ENCODE results near the gene OLIG2.

The OLIG2 gene

DNA sequence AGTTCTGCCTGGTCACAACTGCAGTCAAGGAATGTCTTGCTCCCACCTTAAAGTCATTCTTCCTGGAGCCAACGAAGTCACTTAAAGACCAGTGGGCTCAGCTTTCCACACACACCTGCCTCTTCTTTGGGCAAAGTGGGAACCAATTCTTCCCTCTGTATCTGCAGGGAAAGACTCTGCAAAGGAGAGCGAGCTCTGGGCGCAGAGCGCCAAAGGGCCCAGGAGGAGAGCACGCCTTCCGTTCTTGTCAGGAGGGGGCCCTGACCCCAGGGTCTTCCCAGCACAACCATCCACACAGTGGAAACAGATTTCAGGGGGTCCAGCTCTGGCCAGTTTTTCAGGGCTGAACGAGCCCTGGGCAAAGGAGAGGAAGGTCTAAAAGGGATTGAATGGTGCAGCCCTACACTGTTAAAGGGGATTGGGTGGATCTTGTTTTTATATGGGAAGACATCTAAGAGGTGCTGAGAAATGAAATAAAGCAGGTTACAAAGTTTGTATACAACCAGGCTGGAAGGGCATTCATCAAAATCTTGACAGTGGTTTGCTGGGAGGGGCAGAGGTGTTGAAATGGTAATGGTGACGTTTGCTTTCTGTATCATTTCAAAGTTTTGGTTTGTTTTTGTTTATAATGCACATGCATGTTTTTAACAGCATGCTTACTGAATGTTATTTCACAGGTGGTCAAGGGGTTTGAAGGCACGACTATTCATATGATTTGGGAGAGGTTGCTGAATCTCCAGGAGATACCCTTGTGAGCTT is 6.8 kb upstream of the OLIG2 start:
- no peak overlapping the region for H3K4me3 ChIP-seq (ENCODE audit: low read depth, low read length)
- in situ Hi-C loops (cut with HindIII; ENCODE audit: low sequenced_read_pairs) = no loop called here
- DNase-seq (ENCODE audit: low read depth, low spot score) = no peak
- TF ChIP-seq CTCF (IDR thresholded peaks at IDR 0.05; ENCODE audit: low read depth, low read length) = no peak

GRCh38 chr21:33019516-33019884 is 6.2 kb upstream of the OLIG2 start:
- in situ Hi-C loops (cut with HindIII; ENCODE audit: low sequenced_read_pairs) = no loop called here
- TF ChIP-seq CTCF (IDR thresholded peaks at IDR 0.05; ENCODE audit: low read depth, low read length) = no peak
- DNase-seq (ENCODE audit: low read depth, low spot score) = no peak
- H3K4me3 ChIP-seq (ENCODE audit: low read depth, low read length) = no peak overlapping the region

GRCh38 chr21:33019885-33020557 is 5.7 kb upstream of the OLIG2 start:
- in situ Hi-C loops (cut with HindIII; ENCODE audit: low sequenced_read_pairs) = no loop called here
- no peak overlapping the region for H3K4me3 ChIP-seq (ENCODE audit: low read depth, low read length)
- TF ChIP-seq CTCF (IDR thresholded peaks at IDR 0.05; ENCODE audit: low read depth, low read length) = no peak
- DNase-seq (ENCODE audit: low read depth, low spot score) = no peak

- H3K4me3 ChIP-seq (ENCODE audit: low read depth, low read length) = no peak overlapping the region
- in situ Hi-C loops (cut with HindIII; ENCODE audit: low sequenced_read_pairs) = no loop called here
- no peak for DNase-seq (ENCODE audit: low read depth, low spot score)
- TF ChIP-seq CTCF (IDR thresholded peaks at IDR 0.05; ENCODE audit: low read depth, low read length) = no peak
Observed at GRCh38 chr21:33020558-33021100, 5.1 kb upstream of the OLIG2 start.

DNA sequence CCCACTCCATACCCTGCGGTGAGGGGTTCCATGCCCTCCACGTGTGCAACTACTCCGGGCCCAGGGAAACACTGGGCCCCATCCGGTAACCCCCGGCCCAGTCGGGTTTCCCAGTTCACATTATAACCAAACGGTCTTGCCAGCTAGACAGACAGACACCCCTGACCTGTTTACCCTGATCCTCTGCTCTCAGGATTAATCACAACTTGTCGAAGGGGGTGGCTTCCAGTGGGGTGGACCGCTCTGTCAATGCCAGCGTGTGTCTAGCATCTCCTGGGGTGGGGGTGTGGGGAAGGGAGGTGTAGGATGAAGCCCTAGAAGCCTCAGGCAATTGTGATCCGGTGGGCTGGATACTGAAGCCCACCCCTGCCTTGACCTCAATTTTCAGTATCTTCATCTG is 4.6 kb upstream of the OLIG2 start:
- no peak overlapping the region for H3K4me3 ChIP-seq (ENCODE audit: low read depth, low read length)
- in situ Hi-C loops (cut with HindIII; ENCODE audit: low sequenced_read_pairs) = no loop called here
- no peak for DNase-seq (ENCODE audit: low read depth, low spot score)
- TF ChIP-seq CTCF (IDR thresholded peaks at IDR 0.05; ENCODE audit: low read depth, low read length) = no peak

GRCh38 chr21:33021667-33022066 is 4.1 kb upstream of the OLIG2 start:
- DNase-seq (ENCODE audit: low read depth, low spot score) = no peak
- H3K4me3 ChIP-seq (ENCODE audit: low read depth, low read length) = no peak overlapping the region
- TF ChIP-seq CTCF (IDR thresholded peaks at IDR 0.05; ENCODE audit: low read depth, low read length) = no peak
- in situ Hi-C loops (cut with HindIII; ENCODE audit: low sequenced_read_pairs) = no loop called here
